NCI-H2196 treated with DMSO at 0.1 percent for 48 hours (cell line): ENCODE data around the gene CCR9.

ENCODE experiments used
- DNase-seq: peaks from one replicate; lab custom pipeline; 2025; ENCODE audit not compliant: unreplicated experiment; lab: John Stamatoyannopoulos, UW

Gene CCR9

GRCh38 chr3:45906681-45907407 is 20.5 kb downstream of the CCR9 start:
- DNase-seq: no peak

- no peak for DNase-seq
Observed at GRCh38 chr3:45907769-45908705, 21.7 kb downstream of the CCR9 start.

DNA sequence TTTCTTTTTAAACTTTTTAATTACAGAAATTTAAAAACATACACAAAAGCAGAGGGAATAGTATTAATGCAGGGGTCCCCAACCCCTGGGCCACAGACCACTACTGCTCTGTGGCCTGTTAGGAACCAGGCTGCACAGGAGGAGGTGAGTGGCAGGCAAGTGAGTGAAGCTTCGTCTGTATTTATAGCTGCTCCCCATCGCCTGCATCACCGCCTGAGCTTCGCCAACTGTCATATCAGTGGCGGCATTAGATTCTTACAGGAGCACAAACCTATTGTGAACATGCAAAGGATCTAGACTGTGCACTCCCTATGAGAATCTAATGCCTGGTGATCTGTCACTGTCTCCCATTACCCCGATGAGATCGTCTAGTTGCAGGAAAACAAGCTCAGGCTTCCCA is 22.4 kb downstream of the CCR9 start:
- DNase-seq: no peak

DNA sequence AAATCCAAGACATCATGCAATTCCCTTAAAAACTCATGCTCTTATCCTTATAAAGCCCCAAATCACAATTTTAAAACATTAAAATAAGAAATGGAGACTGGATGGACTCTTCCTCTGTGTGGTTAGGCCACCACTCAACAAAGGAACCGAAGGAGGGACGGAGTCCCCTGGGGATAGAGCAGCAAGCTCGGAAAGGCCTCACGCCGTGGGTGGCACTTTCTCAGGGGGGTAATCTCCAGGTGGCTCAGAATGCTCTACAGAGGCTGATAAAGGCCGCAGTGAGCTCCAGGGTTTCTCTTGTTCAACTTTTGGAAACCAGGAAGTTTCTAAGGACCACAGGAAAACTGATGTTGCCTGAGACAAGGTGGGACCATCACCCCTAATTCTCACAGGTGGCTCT is 23.2 kb downstream of the CCR9 start:
- DNase-seq: no peak

GRCh38 chr3:45910892-45911291 is 24.5 kb downstream of the CCR9 start:
- DNase-seq: no peak

- no peak for DNase-seq
Observed at GRCh38 chr3:45911511-45912226, 25.3 kb downstream of the CCR9 start.

GRCh38 chr3:45912435-45912834 is 26.1 kb downstream of the CCR9 start:
- no peak for DNase-seq

- DNase-seq: no peak
Observed at GRCh38 chr3:45914362-45915058, 28.2 kb downstream of the CCR9 start.

DNA sequence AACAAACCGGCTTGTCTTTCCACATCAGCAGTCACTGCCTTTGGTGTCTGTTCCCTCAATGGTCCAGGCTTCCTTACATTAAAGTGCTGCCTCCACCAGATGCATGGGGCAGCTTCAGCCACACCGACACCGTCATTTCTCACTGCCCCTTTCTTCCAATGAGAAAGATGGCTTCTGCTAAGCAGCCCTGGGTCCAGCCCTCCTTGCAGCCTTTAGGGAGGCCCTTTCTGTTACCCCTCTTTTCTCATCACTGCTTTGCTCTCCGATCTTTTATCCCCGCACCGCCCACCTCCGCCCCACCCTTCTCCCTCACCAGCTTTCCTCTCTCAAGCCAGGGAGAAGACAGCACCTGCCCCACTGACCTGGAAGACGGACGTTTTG is 28.7 kb downstream of the CCR9 start:
- no peak for DNase-seq

GRCh38 chr3:45915518-45916231 is 29.3 kb downstream of the CCR9 start:
- no peak for DNase-seq

- DNase-seq: peak; percentile 10
Observed at GRCh38 chr3:45917146-45917898, 31.0 kb downstream of the CCR9 start.

GRCh38 chr3:45921158-45922038 is 35.1 kb downstream of the CCR9 start:
- no peak for DNase-seq

GRCh38 chr3:45922039-45922326 is 35.6 kb downstream of the CCR9 start:
- no peak for DNase-seq

- DNase-seq: no peak
Observed at GRCh38 chr3:45922950-45923590, 36.7 kb downstream of the CCR9 start.

DNA sequence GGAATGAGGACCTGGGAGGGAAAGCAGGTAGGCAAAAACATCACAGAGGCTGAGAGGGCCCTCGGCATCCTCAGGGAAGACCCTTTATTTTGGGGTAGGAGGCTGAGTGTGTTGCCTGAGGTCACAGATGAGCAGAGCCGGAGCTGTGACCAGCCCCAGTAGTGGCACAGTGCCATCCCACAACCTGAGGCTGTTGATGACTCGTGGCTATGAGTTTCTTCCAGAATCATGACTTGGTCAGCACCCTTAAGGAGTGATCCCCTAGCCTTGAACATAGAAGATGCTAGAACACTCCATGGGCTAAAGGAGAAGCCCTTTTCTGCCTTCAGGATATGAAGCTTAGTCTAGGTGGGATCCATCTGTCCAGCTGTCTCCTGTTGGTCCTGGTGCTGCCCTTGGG is 37.4 kb downstream of the CCR9 start:
- no peak for DNase-seq

GRCh38 chr3:45927881-45928280 is 41.5 kb downstream of the CCR9 start:
- DNase-seq: no peak

DNA sequence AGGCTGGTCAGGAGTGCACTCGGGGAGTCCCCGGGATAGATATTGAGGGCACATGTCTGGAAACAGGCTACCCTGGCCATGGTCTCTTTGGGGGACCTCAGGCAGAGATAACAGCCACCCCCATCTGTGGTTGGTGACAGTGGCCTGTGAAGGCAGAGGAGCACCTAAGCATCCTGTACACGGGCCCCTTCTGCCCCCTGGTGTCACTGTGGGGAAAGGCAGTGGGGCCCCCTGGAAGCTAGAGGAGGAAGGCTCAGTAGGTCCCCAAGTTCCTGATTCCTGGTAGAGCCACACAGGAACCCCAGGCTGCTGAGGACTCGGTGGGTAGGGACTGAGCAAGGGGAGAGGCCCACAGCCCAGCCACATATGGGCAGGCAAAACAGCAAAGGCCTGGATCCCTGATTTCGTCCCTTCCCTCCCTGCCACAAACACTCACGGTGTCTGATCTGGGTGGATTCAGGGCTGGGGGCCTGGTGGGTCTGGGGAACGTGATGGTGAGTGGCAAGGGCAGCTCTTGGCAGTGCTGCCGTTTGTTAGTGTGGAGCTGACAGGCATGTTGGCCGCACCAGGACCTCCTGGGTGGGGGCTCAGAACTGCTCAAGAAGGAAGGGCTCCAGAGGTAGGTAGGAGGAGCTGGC is 42.8 kb downstream of the CCR9 start:
- no peak for DNase-seq

GRCh38 chr3:45931496-45931895 is 45.2 kb downstream of the CCR9 start:
- DNase-seq: no peak
